Osteocyte (in vitro differentiated cells): Measurements from ENCODE around the gene MYO3A. TPM values are rescaled to one million over a fixed set of nuclear protein-coding genes. Genes with fewer than 3 reads are reported as not detected.

ENCODE experiments used
- DNase-seq: peaks from one replicate; pipeline ENCODE4 v3.0.0; 2021; ENCODE audit warnings: mixed read lengths; ENCODE audit not compliant: unreplicated experiment; ENCODE audit errors: extremely low spot score
- H3K27ac Mint-ChIP-seq: one replicate; pipeline ENCODE4 v1.8.0; 2021; ENCODE audit warnings: mild to moderate bottlenecking, mixed read lengths; ENCODE audit not compliant: unreplicated experiment
- H3K27me3 Mint-ChIP-seq: one replicate; pipeline ENCODE4 v1.8.0; 2021; ENCODE audit warnings: mixed read lengths; ENCODE audit not compliant: unreplicated experiment
- H3K36me3 Mint-ChIP-seq: one replicate; pipeline ENCODE4 v1.8.0; 2021; ENCODE audit warnings: mixed read lengths; ENCODE audit not compliant: unreplicated experiment
- H3K4me1 Mint-ChIP-seq: one replicate; pipeline ENCODE4 v1.8.0; 2021; ENCODE audit warnings: mixed read lengths; ENCODE audit not compliant: unreplicated experiment
- H3K4me3 Mint-ChIP-seq: one replicate; pipeline ENCODE4 v1.8.0; 2021; ENCODE audit warnings: mild to moderate bottlenecking, moderate library complexity, mixed read lengths; ENCODE audit not compliant: unreplicated experiment
- H3K9me3 Mint-ChIP-seq: one replicate; pipeline ENCODE4 v1.8.0; 2021; ENCODE audit warnings: mixed read lengths; ENCODE audit not compliant: unreplicated experiment
- total RNA-seq: library from RNA; stranded (reverse); gene quantifications from 2 replicates; pipeline ENCODE4 v1.2.1, GENCODE V29; 2021
- TF ChIP-seq, protein P1 (sequence below): fragments of 200-600 bp; sonication (generic); IDR thresholded peaks from 2 replicates; pipeline ENCODE4 v1.5.0; 2021; ENCODE audit warnings: antibody characterized with exemption, mild to moderate bottlenecking, moderate library complexity

MYO3A gene
- total RNA-seq, 1 donor from 2014 or later: not detected

- TF ChIP-seq, protein P1, sequence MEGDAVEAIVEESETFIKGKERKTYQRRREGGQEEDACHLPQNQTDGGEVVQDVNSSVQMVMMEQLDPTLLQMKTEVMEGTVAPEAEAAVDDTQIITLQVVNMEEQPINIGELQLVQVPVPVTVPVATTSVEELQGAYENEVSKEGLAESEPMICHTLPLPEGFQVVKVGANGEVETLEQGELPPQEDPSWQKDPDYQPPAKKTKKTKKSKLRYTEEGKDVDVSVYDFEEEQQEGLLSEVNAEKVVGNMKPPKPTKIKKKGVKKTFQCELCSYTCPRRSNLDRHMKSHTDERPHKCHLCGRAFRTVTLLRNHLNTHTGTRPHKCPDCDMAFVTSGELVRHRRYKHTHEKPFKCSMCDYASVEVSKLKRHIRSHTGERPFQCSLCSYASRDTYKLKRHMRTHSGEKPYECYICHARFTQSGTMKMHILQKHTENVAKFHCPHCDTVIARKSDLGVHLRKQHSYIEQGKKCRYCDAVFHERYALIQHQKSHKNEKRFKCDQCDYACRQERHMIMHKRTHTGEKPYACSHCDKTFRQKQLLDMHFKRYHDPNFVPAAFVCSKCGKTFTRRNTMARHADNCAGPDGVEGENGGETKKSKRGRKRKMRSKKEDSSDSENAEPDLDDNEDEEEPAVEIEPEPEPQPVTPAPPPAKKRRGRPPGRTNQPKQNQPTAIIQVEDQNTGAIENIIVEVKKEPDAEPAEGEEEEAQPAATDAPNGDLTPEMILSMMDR: no peak
- H3K9me3 Mint-ChIP-seq: no peaks in the 10 kb centered on the region
- H3K4me3 Mint-ChIP-seq: no peak overlapping the region
- H3K27me3 Mint-ChIP-seq: no peaks in the 10 kb centered on the region
- DNase-seq: no peak
- no peak overlapping the region for H3K27ac Mint-ChIP-seq
- H3K36me3 Mint-ChIP-seq: no peaks in the 10 kb centered on the region
- no peaks in the 10 kb centered on the region for H3K4me1 Mint-ChIP-seq
These were observed 40.9 kb downstream of the MYO3A start for GRCh38 chr10:25974897-25975459.

DNA sequence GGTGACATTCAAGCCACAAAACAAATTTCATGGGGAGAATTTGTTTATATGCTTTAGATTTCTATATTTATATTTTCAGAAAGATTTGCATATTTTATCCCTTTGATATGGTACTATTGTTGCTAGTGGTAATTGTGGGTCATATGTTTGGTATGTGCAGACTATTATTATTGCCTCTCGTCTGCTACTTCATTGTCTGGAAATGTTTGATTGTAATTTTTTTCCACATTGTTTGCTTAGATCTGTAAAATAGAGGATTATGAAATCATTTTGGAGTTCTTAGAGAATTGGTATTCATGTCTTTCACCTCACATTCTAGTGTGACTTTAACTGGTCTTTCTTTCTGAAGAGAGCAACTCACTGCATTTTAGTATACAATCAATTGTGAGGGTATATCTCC is 44.7 kb downstream of the MYO3A start:
- TF ChIP-seq, protein P1: no peak
- Mint-ChIP-seq H3K9me3 (peaks cover 12% of the 10 kb centered on the region), H3K27ac (no peak overlapping the region), H3K36me3 (no peaks in the 10 kb centered on the region), H3K4me3 (no peak overlapping the region), H3K27me3 (no peaks in the 10 kb centered on the region), H3K4me1 (no peaks in the 10 kb centered on the region)
- DNase-seq: no peak

DNA sequence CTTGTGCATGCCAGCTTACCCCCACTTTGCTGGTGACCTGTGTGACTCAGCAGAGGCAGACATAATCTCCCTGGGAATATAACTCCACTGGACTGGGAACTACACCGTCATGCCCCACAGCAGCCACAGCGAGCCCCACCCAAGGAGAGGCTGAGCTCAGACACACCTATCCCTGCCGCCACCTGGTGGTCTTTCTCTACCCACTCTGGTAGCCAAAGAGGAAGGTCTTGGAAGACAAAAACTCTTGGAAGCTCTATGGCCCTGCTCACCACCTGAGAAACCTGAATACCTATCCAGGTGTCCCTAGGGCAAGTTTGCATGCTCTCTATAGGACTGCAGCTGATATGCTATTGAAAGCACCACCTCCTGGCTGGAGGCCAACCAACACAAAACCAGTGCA is 48.1 kb downstream of the MYO3A start:
- Mint-ChIP-seq H3K4me1 (no peaks in the 10 kb centered on the region), H3K36me3 (no peaks in the 10 kb centered on the region), H3K27ac (no peak overlapping the region), H3K9me3 (peaks cover 22% of the 10 kb centered on the region), H3K27me3 (no peaks in the 10 kb centered on the region), H3K4me3 (no peak overlapping the region)
- TF ChIP-seq, protein P1: no peak
- no peak for DNase-seq

- no peak for DNase-seq
- H3K27ac Mint-ChIP-seq: no peak overlapping the region
- peaks cover 20% of the 10 kb centered on the region for H3K9me3 Mint-ChIP-seq
- no peaks in the 10 kb centered on the region for H3K4me1 Mint-ChIP-seq
- no peak overlapping the region for H3K4me3 Mint-ChIP-seq
- TF ChIP-seq, protein P1: no peak
- no peaks in the 10 kb centered on the region for H3K27me3 Mint-ChIP-seq
- no peaks in the 10 kb centered on the region for H3K36me3 Mint-ChIP-seq
These were observed 54.6 kb downstream of the MYO3A start for GRCh38 chr10:25988583-25988982.

- Mint-ChIP-seq H3K36me3 (no peaks in the 10 kb centered on the region), H3K4me1 (no peaks in the 10 kb centered on the region)
- no peak for DNase-seq
These were observed 55.9 kb downstream of the MYO3A start for GRCh38 chr10:25989951-25990350.

More at GRCh38 chr10:25989951-25990350, 55.9 kb downstream of the MYO3A start:
- TF ChIP-seq, protein P1: no peak
- no peak overlapping the region for H3K27ac Mint-ChIP-seq
- H3K9me3 Mint-ChIP-seq: peaks cover 16% of the 10 kb centered on the region
- H3K4me3 Mint-ChIP-seq: no peak overlapping the region
- no peaks in the 10 kb centered on the region for H3K27me3 Mint-ChIP-seq
